Measurements from ENCODE around the gene AK8. TPM values are rescaled to one million over a fixed set of nuclear protein-coding genes. Genes with fewer than 3 reads are reported as not detected.

The AK8 gene
- total and polyA plus RNA-seq, 4 donors: 0.07 to 0.26 (median 0.11) TPM

GRCh38 chr9:132780230-132781007 lies 97.7 kb downstream of the AK8 start (continued):
- no peak for TF ChIP-seq JUND (IDR thresholded peaks at IDR 0.05)
- TF ChIP-seq NR2F2 (IDR thresholded peaks at IDR 0.05): no peak
- TF ChIP-seq RAD21 (IDR thresholded peaks at IDR 0.05): no peak
- no peak for TF ChIP-seq HNF4G (IDR thresholded peaks at IDR 0.05)

GRCh38 chr9:132776891-132777290 lies 101.2 kb downstream of the AK8 start:
- H3K4me1 ChIP-seq (ENCODE audit: control insufficient read depth in 4 of 4, insufficient read depth in 4 of 4, low read length in 3 of 4): no peaks in the 10 kb centered on the region
- no peaks in the 10 kb centered on the region for H3K9me3 ChIP-seq (ENCODE audit: control insufficient read depth in 4 of 4, low read length in 3 of 4)
- no peak overlapping the region for H3K27ac ChIP-seq (ENCODE audit: low read depth in 1 of 2, low read length in 2 of 2)
- no peak overlapping the region for H3K9ac ChIP-seq (ENCODE audit: low read depth in 1 of 2, low read length in 2 of 2)
- peaks cover 0 to 4% (median 1%) of the 10 kb centered on the region in 4 donors for H3K27me3 ChIP-seq (ENCODE audit: control insufficient read depth in 4 of 4, insufficient read depth in 4 of 4, low read length in 3 of 4)
- TF ChIP-seq FOXA1 (IDR thresholded peaks at IDR 0.05): no peak
- TF ChIP-seq YY1 (IDR thresholded peaks at IDR 0.05): no peak
- TF ChIP-seq RAD21 (IDR thresholded peaks at IDR 0.05): no peak
- TF ChIP-seq ZBTB33 (IDR thresholded peaks at IDR 0.05): no peak
- TF ChIP-seq MAX (IDR thresholded peaks at IDR 0.05): no peak
- TF ChIP-seq TAF1 (conservative IDR thresholded peaks at IDR 0.05): no peak
- no peak for TF ChIP-seq ATF3 (IDR thresholded peaks at IDR 0.05)
- no peak for TF ChIP-seq SP1 (IDR thresholded peaks at IDR 0.05)
- no peak for TF ChIP-seq FOXA2 (IDR thresholded peaks at IDR 0.05)
- no peak for TF ChIP-seq EGR1 (IDR thresholded peaks at IDR 0.05; ENCODE audit: low read depth in 2 of 2)
- no peak for TF ChIP-seq NR2F2 (IDR thresholded peaks at IDR 0.05)
- TF ChIP-seq RXRA (IDR thresholded peaks at IDR 0.05): no peak
- TF ChIP-seq GABPA (IDR thresholded peaks at IDR 0.05 in 1 of 2, conservative IDR thresholded peaks at IDR 0.05 in 1 of 2): no peak
- TF ChIP-seq HNF4A (conservative IDR thresholded peaks at IDR 0.05): no peak
- TF ChIP-seq REST (IDR thresholded peaks at IDR 0.05): no peak
- TF ChIP-seq JUND (IDR thresholded peaks at IDR 0.05): no peak
- H3K4me3 ChIP-seq (ENCODE audit: low read depth in 1 of 3, low read length in 3 of 3): no peak overlapping the region
- no peak for DNase-seq (ENCODE audit: low spot score)
- 85% methylated on average over 6 of the region's 6 CpGs for WGBS
- no peaks in the 10 kb centered on the region for H3K36me3 ChIP-seq (ENCODE audit: control insufficient read depth in 4 of 4, insufficient read depth in 3 of 4, low read depth in 1 of 4, low read length in 3 of 4)
